Measurements from ENCODE around the gene DNAJA2.

Gene DNAJA2

GRCh38 chr16:46950009-46950408, 23.5 kb downstream of the DNAJA2 start:
- POLR2A ChIA-PET = interaction anchor here (0.6 kb wide), 1 partner anchor 30 kb away, joined by 4 read pairs; no protein-coding TSS in a partner anchor
- Histone ChIP-seq H3K4me1 (ENCODE audit: control insufficient read depth, insufficient read depth, low read length) (no peaks in the 10 kb centered on the region), H3K4me3 (ENCODE audit: low read depth, low read length) (no peak overlapping the region), H3K36me3 (ENCODE audit: control insufficient read depth in 2 of 2, insufficient read depth in 1 of 2, low read length in 2 of 2) (peaks cover 3 to 10% of the 10 kb centered on the region in 2 experiments; a peak in 2 of 3 replicates), H3K9me3 (ENCODE audit: control insufficient read depth, insufficient read depth, low read depth, low read length) (no peaks in the 10 kb centered on the region), H3K27ac (ENCODE audit: extremely low read depth, low read depth, low read length) (no peak overlapping the region)
- TF ChIP-seq ZNF366 (tag by site-specific recombination; conservative IDR thresholded peaks at IDR 0.05) = no peak
- no peak for TF ChIP-seq GLI2 (tag by site-specific recombination; IDR thresholded peaks at IDR 0.05; ENCODE audit: borderline replicate concordance, low read depth)
- TF ChIP-seq ZBTB20 (tag by site-specific recombination; IDR thresholded peaks at IDR 0.05) = no peak
- no peak for TF ChIP-seq ZNF549 (tag by site-specific recombination; IDR thresholded peaks at IDR 0.05)
- TF ChIP-seq ZSCAN23 (tag by site-specific recombination; IDR thresholded peaks at IDR 0.05) = no peak
- TF ChIP-seq ZBTB1 (tag by site-specific recombination; IDR thresholded peaks at IDR 0.05) = no peak
- no peak for TF ChIP-seq ZFP69B (tag by site-specific recombination; IDR thresholded peaks at IDR 0.05)
- TF ChIP-seq ZBTB8A (tag by site-specific recombination; IDR thresholded peaks at IDR 0.05) = no peak
- no peak for TF ChIP-seq BCL11A (tag by site-specific recombination; IDR thresholded peaks at IDR 0.05; ENCODE audit: low read depth)
- TF ChIP-seq ZNF701 (tag by site-specific recombination; IDR thresholded peaks at IDR 0.05) = no peak
- TF ChIP-seq ZNF776 (tag by site-specific recombination; IDR thresholded peaks at IDR 0.05; ENCODE audit: borderline replicate concordance) = no peak
- no peak for TF ChIP-seq ZNF2 (tag by site-specific recombination; IDR thresholded peaks at IDR 0.05)
- no peak for TF ChIP-seq HOXA7 (CRISPR knock-in tag; IDR thresholded peaks at IDR 0.05; ENCODE audit: borderline replicate concordance)
- TF ChIP-seq ZNF596 (tag by site-specific recombination; IDR thresholded peaks at IDR 0.05) = no peak
- no peak for TF ChIP-seq ZNF248 (tag by site-specific recombination; IDR thresholded peaks at IDR 0.05)
- no peak for TF ChIP-seq TRIM28 (IDR thresholded peaks at IDR 0.05; ENCODE audit: borderline replicate concordance, low read length)
- TF ChIP-seq ZNF274 (IDR thresholded peaks at IDR 0.05; ENCODE audit: low read length) = no peak
- TF ChIP-seq ZNF274 (tag by site-specific recombination; IDR thresholded peaks at IDR 0.05; ENCODE audit: borderline replicate concordance) = no peak
- TF ChIP-seq ZNF157 (tag by site-specific recombination; IDR thresholded peaks at IDR 0.05) = no peak
- no peak for TF ChIP-seq ZFHX2 (tag by site-specific recombination; conservative IDR thresholded peaks at IDR 0.05)
- no peak for TF ChIP-seq ZNF571 (tag by site-specific recombination; IDR thresholded peaks at IDR 0.05)
- CTCF ChIA-PET = interaction anchor here (0.5 to 1.0 kb wide), 2 partner anchors 69 to 1209 kb away, joined by 3 to 4 read pairs; no protein-coding TSS in a partner anchor

GRCh38 chr16:46949241-46949892, 24.1 kb downstream of the DNAJA2 start:
- TF ChIP-seq, protein P1, sequence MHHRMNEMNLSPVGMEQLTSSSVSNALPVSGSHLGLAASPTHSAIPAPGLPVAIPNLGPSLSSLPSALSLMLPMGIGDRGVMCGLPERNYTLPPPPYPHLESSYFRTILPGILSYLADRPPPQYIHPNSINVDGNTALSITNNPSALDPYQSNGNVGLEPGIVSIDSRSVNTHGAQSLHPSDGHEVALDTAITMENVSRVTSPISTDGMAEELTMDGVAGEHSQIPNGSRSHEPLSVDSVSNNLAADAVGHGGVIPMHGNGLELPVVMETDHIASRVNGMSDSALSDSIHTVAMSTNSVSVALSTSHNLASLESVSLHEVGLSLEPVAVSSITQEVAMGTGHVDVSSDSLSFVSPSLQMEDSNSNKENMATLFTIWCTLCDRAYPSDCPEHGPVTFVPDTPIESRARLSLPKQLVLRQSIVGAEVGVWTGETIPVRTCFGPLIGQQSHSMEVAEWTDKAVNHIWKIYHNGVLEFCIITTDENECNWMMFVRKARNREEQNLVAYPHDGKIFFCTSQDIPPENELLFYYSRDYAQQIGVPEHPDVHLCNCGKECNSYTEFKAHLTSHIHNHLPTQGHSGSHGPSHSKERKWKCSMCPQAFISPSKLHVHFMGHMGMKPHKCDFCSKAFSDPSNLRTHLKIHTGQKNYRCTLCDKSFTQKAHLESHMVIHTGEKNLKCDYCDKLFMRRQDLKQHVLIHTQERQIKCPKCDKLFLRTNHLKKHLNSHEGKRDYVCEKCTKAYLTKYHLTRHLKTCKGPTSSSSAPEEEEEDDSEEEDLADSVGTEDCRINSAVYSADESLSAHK (tag by site-specific recombination; IDR thresholded peaks at IDR 0.05) = no peak
- no peak for TF ChIP-seq ZNF248 (tag by site-specific recombination; IDR thresholded peaks at IDR 0.05)
- TF ChIP-seq SCRT2 (tag by site-specific recombination; IDR thresholded peaks at IDR 0.05) = no peak
- TF ChIP-seq, protein P2, sequence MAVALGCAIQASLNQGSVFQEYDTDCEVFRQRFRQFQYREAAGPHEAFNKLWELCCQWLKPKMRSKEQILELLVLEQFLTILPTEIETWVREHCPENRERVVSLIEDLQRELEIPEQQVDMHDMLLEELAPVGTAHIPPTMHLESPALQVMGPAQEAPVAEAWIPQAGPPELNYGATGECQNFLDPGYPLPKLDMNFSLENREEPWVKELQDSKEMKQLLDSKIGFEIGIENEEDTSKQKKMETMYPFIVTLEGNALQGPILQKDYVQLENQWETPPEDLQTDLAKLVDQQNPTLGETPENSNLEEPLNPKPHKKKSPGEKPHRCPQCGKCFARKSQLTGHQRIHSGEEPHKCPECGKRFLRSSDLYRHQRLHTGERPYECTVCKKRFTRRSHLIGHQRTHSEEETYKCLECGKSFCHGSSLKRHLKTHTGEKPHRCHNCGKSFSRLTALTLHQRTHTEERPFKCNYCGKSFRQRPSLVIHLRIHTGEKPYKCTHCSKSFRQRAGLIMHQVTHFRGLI (tag by site-specific recombination; IDR thresholded peaks at IDR 0.05) = no peak
- peaks cover 0 to 4% of the 10 kb centered on the region in 2 experiments; a peak in 2 of 3 replicates for H3K36me3 ChIP-seq (ENCODE audit: control insufficient read depth in 2 of 2, insufficient read depth in 1 of 2, low read length in 2 of 2)
- H3K4me3 ChIP-seq (ENCODE audit: low read depth, low read length) = no peak overlapping the region
- ChIA-PET POLR2A (interaction anchor here (0.6 kb wide), 1 partner anchor 31 kb away, joined by 4 read pairs; no protein-coding TSS in a partner anchor), CTCF (interaction anchor here (2.7 to 3.6 kb wide), 2 partner anchors 192 to 1215 kb away, joined by 13 to 19 read pairs; no protein-coding TSS in a partner anchor)
- no peaks in the 10 kb centered on the region for H3K9me3 ChIP-seq (ENCODE audit: control insufficient read depth, insufficient read depth, low read depth, low read length)
- no peaks in the 10 kb centered on the region for H3K4me1 ChIP-seq (ENCODE audit: control insufficient read depth, insufficient read depth, low read length)
- no peak overlapping the region for H3K27ac ChIP-seq (ENCODE audit: extremely low read depth, low read depth, low read length)

Data from HEK293 (cell line).